ENCODE data around the gene ERC2. TPM values are rescaled to one million over a fixed set of nuclear protein-coding genes. Genes with fewer than 3 reads are reported as not detected.

ERC2 gene
- total RNA-seq, 1 experiment from 2014 or later = 0.90 TPM

DNA sequence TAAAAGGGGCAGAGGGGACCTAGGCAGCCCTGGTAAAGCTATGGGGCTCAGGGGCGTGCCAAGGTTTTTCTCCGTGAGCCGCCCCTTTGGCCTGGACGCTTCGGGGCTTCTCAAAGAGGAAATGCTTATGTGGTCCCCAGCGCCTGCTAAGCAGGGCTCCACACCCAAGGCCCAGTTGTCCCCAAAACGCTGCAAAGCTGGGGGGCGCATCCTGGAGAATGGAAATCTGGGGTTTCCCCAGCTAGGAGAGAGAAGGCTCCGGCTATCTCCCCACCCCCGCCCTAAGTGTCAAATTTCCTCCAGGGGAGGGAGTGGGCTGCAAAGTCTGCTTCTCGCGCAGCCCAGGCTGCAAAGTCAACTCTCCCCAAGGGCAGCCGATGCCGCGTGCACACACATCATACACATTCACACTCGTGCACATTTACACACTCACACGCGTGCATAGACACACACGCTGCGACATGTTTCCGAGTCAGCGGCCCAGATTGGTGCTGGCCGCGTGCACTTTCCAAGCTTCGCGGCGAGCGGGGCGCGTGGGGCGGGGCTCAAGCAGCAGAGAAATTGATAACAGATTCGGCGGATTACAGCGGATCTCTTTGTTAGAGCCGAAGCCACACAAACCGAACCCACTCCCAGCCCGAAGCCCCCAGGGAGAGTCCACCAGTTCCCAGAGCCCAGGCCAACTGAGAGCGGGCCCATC is 985.6 kb downstream of the ERC2 start:
- Histone ChIP-seq H3K9me3 (ENCODE audit: low read depth, low read length, poor library complexity, severe bottlenecking) (no peaks in the 10 kb centered on the region), H3K27ac (ENCODE audit: low read depth, low read length, poor library complexity, severe bottlenecking) (no peak overlapping the region), H3K36me3 (ENCODE audit: insufficient read depth, low read length, poor library complexity, severe bottlenecking) (peaks cover 3% of the 10 kb centered on the region), H3K4me3 (ENCODE audit: low read depth, low read length, poor library complexity, severe bottlenecking) (peak overlapping the region; percentile 41), H3K27me3 (replicated peaks; ENCODE audit: insufficient read depth, low read depth, low read length, poor library complexity) (no peaks in the 10 kb centered on the region), H3K4me1 (ENCODE audit: insufficient read depth, low read length, poor library complexity, severe bottlenecking) (no peaks in the 10 kb centered on the region)
- no TSS peak for BruUV-seq (replicated peaks)
- TF ChIP-seq, protein P1, sequence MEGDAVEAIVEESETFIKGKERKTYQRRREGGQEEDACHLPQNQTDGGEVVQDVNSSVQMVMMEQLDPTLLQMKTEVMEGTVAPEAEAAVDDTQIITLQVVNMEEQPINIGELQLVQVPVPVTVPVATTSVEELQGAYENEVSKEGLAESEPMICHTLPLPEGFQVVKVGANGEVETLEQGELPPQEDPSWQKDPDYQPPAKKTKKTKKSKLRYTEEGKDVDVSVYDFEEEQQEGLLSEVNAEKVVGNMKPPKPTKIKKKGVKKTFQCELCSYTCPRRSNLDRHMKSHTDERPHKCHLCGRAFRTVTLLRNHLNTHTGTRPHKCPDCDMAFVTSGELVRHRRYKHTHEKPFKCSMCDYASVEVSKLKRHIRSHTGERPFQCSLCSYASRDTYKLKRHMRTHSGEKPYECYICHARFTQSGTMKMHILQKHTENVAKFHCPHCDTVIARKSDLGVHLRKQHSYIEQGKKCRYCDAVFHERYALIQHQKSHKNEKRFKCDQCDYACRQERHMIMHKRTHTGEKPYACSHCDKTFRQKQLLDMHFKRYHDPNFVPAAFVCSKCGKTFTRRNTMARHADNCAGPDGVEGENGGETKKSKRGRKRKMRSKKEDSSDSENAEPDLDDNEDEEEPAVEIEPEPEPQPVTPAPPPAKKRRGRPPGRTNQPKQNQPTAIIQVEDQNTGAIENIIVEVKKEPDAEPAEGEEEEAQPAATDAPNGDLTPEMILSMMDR (conservative IDR thresholded peaks at IDR 0.05; ENCODE audit: low read depth, low read length) = no peak
- no peak for TF ChIP-seq EZH2 (IDR thresholded peaks at IDR 0.05; ENCODE audit: borderline replicate concordance, low read depth, low read length, poor library complexity, severe bottlenecking)
- ChIA-PET POLR2A (ENCODE audit: low non-redundant PET) (no interaction called here), CTCF (no interaction called here)
- intact Hi-C loops (cut with micrococcal nuclease; ENCODE audit: unreplicated experiment) = loop anchor here (5.0 kb wide), 1 partner anchor 405 kb away; no protein-coding TSS in a partner anchor
- no peak for DNase-seq (ENCODE audit: low spot score)

DNA sequence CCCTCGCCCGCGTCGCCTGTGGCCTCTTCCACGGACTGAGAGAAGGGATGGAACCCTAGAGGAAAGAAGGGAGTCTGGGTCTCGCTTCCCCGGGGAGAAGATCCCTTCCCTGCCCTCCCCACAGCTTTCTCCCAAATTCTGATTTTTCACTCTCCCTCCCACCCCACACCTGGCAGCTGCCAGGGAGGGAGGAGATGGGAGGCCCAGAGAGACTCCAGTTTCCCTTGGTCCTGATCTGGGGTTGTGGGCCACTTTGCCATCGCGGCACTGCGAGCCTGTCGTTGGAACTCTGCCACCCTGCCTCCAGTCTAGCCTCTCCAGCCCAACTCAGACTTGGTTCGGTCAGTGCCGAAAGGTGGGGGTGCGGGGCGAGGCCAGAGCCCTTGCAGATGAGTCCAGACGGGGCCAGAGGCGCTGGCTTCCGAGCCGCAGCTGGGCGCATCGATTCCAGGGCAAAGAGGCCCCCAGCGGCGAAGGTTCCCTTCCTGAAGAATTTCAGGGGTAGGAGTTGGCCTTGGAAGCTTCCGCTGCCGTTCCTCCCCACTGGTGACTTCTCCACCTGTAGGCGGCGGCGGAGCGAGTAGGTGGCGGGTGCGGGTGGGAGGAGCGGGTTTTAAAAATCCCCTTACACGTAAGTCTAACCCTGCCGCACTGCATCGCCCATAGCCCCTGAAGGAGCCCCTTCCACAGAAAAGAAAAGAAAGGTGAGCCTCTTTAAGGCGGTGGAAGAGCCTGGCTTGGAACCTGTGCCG is 986.3 kb downstream of the ERC2 start:
- peak overlapping the region; percentile 41 for H3K4me3 ChIP-seq (ENCODE audit: low read depth, low read length, poor library complexity, severe bottlenecking)
- no peak for TF ChIP-seq EZH2 (IDR thresholded peaks at IDR 0.05; ENCODE audit: borderline replicate concordance, low read depth, low read length, poor library complexity, severe bottlenecking)
- TF ChIP-seq, protein P1 (conservative IDR thresholded peaks at IDR 0.05; ENCODE audit: low read depth, low read length) = no peak
- H3K27ac ChIP-seq (ENCODE audit: low read depth, low read length, poor library complexity, severe bottlenecking) = no peak overlapping the region
- no peaks in the 10 kb centered on the region for H3K4me1 ChIP-seq (ENCODE audit: insufficient read depth, low read length, poor library complexity, severe bottlenecking)
- peaks cover 6% of the 10 kb centered on the region for H3K36me3 ChIP-seq (ENCODE audit: insufficient read depth, low read length, poor library complexity, severe bottlenecking)
- intact Hi-C loops (cut with micrococcal nuclease; ENCODE audit: unreplicated experiment) = loop anchor here (5.0 kb wide), 1 partner anchor 405 kb away; no protein-coding TSS in a partner anchor
- POLR2A ChIA-PET (ENCODE audit: low non-redundant PET) = interaction anchor here (0.6 kb wide), 1 partner anchor 14 kb away, joined by 7 read pairs; no protein-coding TSS in a partner anchor
- CTCF ChIA-PET = no interaction called here
- no peak for DNase-seq (ENCODE audit: low spot score)
- BruUV-seq (replicated peaks) = no TSS peak
- no peaks in the 10 kb centered on the region for H3K27me3 ChIP-seq (replicated peaks; ENCODE audit: insufficient read depth, low read depth, low read length, poor library complexity)
- no peaks in the 10 kb centered on the region for H3K9me3 ChIP-seq (ENCODE audit: low read depth, low read length, poor library complexity, severe bottlenecking)

DNA sequence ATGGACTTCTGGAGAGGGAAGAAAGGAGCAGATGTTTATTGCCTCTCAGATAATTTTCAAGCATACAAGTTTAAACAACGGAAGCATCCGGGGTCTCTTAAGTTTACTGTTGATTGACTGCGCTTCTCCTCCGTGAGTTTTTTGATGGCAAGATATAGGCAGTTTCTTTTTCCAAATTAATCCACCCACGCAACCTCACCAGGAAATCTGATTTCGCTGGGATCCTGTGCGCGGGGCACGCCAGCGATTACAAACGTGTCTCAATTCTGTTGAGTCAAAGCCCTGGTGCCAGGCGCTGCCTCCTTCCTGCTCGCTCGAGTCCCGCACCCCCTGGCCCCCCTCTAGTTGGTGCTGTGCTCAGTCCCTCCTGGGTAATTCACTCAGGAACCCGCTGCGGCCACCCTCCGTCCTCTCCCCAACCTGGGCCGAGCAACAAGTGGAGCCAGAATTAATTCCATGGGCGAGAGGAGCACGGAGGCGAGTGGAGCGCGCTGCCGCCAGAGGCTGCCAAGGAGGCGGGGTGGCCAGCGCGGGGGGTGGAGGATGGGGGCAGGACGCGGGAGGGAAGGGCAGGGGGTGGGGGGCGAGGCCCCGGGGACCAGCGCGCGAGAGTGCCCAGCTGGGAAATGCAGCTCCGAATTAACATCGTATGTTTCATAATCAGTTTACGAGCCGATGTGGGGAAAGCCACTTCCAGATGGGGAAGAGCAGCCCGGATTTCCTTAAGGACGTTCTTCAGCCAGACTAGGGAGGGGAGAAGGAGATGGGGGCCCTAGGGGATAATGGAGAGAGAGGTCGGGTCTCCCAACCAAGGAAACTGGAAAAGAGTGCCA is 987.1 kb downstream of the ERC2 start:
- intact Hi-C loops (cut with micrococcal nuclease; ENCODE audit: unreplicated experiment) = loop anchor here (5.0 kb wide), 1 partner anchor 406 kb away; no protein-coding TSS in a partner anchor
- DNase-seq (ENCODE audit: low spot score) = peak; percentile 42
- H3K36me3 ChIP-seq (ENCODE audit: insufficient read depth, low read length, poor library complexity, severe bottlenecking) = peaks cover 8% of the 10 kb centered on the region
- H3K27me3 ChIP-seq (replicated peaks; ENCODE audit: insufficient read depth, low read depth, low read length, poor library complexity) = no peaks in the 10 kb centered on the region
- ChIA-PET CTCF (no interaction called here), POLR2A (ENCODE audit: low non-redundant PET) (interaction anchor here (0.6 kb wide), 1 partner anchor 14 kb away, joined by 7 read pairs; no protein-coding TSS in a partner anchor)
- TF ChIP-seq, protein P1 (conservative IDR thresholded peaks at IDR 0.05; ENCODE audit: low read depth, low read length) = no peak
- TF ChIP-seq EZH2 (IDR thresholded peaks at IDR 0.05; ENCODE audit: borderline replicate concordance, low read depth, low read length, poor library complexity, severe bottlenecking) = no peak
- H3K27ac ChIP-seq (ENCODE audit: low read depth, low read length, poor library complexity, severe bottlenecking) = no peak overlapping the region
- H3K9me3 ChIP-seq (ENCODE audit: low read depth, low read length, poor library complexity, severe bottlenecking) = no peaks in the 10 kb centered on the region
- peak overlapping the region; percentile 41 for H3K4me3 ChIP-seq (ENCODE audit: low read depth, low read length, poor library complexity, severe bottlenecking)
- no TSS peak for BruUV-seq (replicated peaks)
- no peaks in the 10 kb centered on the region for H3K4me1 ChIP-seq (ENCODE audit: insufficient read depth, low read length, poor library complexity, severe bottlenecking)

All from A673 (cell line).